Activated T-helper 17 cell treated with anti-CD3 and anti-CD28 coated beads, Interleukin-2, amount 50 U/mL, for 72 hours (primary cell): ENCODE results near the gene LRBA. TPM values are rescaled to one million over a fixed set of nuclear protein-coding genes. Genes with fewer than 3 reads are reported as not detected.
"Not testable (repeated sequence)": the region's sequence is repeated elsewhere in the genome, so short reads cannot be mapped to it uniquely, and the experiment has no call there.

Source experiments
- ATAC-seq: fragments of 150-1000 bp; cut with Tn5 transposase; replicated peaks from 2 replicates; pipeline ENCODE4 v1.10.0; 2021; ENCODE audit warnings: mild to moderate bottlenecking, moderate library complexity
- H3K27ac Mint-ChIP-seq: one replicate; pipeline ENCODE4 v1.8.0; 2022; ENCODE audit warnings: mixed read lengths
- H3K27me3 Mint-ChIP-seq: one replicate; pipeline ENCODE4 v1.8.0; 2022; ENCODE audit warnings: mixed read lengths
- H3K36me3 Mint-ChIP-seq: one replicate; pipeline ENCODE4 v1.8.0; 2022; ENCODE audit warnings: low read depth, mild to moderate bottlenecking, mixed read lengths
- H3K4me1 Mint-ChIP-seq: one replicate; pipeline ENCODE4 v1.8.0; 2022; ENCODE audit warnings: mixed read lengths
- H3K4me3 Mint-ChIP-seq: one replicate; pipeline ENCODE4 v1.8.0; 2022; ENCODE audit warnings: mild to moderate bottlenecking, mixed read lengths
- H3K9me3 Mint-ChIP-seq: one replicate; pipeline ENCODE4 v1.8.0; 2022; ENCODE audit warnings: mixed read lengths
- total RNA-seq, 2 donors: library from RNA; stranded (reverse); gene quantifications; one replicate each; pipeline ENCODE4 v1.2.3, GENCODE V29; 2022

LRBA gene
- total RNA-seq, 2 donors from 2014 or later, result 65.2 to 83.4 TPM

- ATAC-seq, result no peak
- H3K36me3 Mint-ChIP-seq, result peaks cover 9% of the 10 kb centered on the region
- H3K4me1 Mint-ChIP-seq, result peaks cover 11% of the 10 kb centered on the region
- no peaks in the 10 kb centered on the region for H3K9me3 Mint-ChIP-seq
- H3K4me3 Mint-ChIP-seq, result no peak overlapping the region
- H3K27me3 Mint-ChIP-seq, result no peaks in the 10 kb centered on the region
- no peak overlapping the region for H3K27ac Mint-ChIP-seq
Measured at GRCh38 chr4:150695162-150695561, 319.9 kb downstream of the LRBA start.

GRCh38 chr4:150694438-150694837, 320.6 kb downstream of the LRBA start:
- ATAC-seq, result no peak
- Mint-ChIP-seq H3K4me3 (no peak overlapping the region), H3K36me3 (peaks cover 9% of the 10 kb centered on the region), H3K9me3 (no peaks in the 10 kb centered on the region), H3K27ac (no peak overlapping the region), H3K4me1 (peaks cover 11% of the 10 kb centered on the region), H3K27me3 (no peaks in the 10 kb centered on the region)

GRCh38 chr4:150683775-150684350, 331.2 kb downstream of the LRBA start:
- H3K27ac Mint-ChIP-seq, result no peak overlapping the region
- ATAC-seq, result no peak
- H3K4me1 Mint-ChIP-seq, result no peaks in the 10 kb centered on the region
- H3K27me3 Mint-ChIP-seq, result no peaks in the 10 kb centered on the region
- H3K36me3 Mint-ChIP-seq, result peaks cover 39% of the 10 kb centered on the region
- H3K9me3 Mint-ChIP-seq, result no peaks in the 10 kb centered on the region
- no peak overlapping the region for H3K4me3 Mint-ChIP-seq

- no peaks in the 10 kb centered on the region for H3K27me3 Mint-ChIP-seq
- ATAC-seq, result no peak
- peaks cover 44% of the 10 kb centered on the region for H3K36me3 Mint-ChIP-seq
- H3K4me1 Mint-ChIP-seq, result no peaks in the 10 kb centered on the region
- no peaks in the 10 kb centered on the region for H3K9me3 Mint-ChIP-seq
- H3K27ac Mint-ChIP-seq, result no peak overlapping the region
- H3K4me3 Mint-ChIP-seq, result no peak overlapping the region
Measured at GRCh38 chr4:150682126-150682525, 333.0 kb downstream of the LRBA start.

GRCh38 chr4:150681063-150681462, 334.0 kb downstream of the LRBA start:
- ATAC-seq, result no peak
- Mint-ChIP-seq H3K27ac (no peak overlapping the region), H3K27me3 (no peaks in the 10 kb centered on the region), H3K36me3 (peaks cover 51% of the 10 kb centered on the region), H3K4me1 (no peaks in the 10 kb centered on the region), H3K9me3 (no peaks in the 10 kb centered on the region), H3K4me3 (no peak overlapping the region)

- no peaks in the 10 kb centered on the region for H3K27me3 Mint-ChIP-seq
- H3K27ac Mint-ChIP-seq, result no peak overlapping the region
- H3K4me3 Mint-ChIP-seq, result no peak overlapping the region
- peaks cover 48% of the 10 kb centered on the region for H3K36me3 Mint-ChIP-seq
- H3K9me3 Mint-ChIP-seq, result no peaks in the 10 kb centered on the region
- no peaks in the 10 kb centered on the region for H3K4me1 Mint-ChIP-seq
- ATAC-seq, result no peak
Measured at GRCh38 chr4:150680651-150681050, 334.4 kb downstream of the LRBA start.

- no peaks in the 10 kb centered on the region for H3K4me1 Mint-ChIP-seq
- no peak overlapping the region for H3K4me3 Mint-ChIP-seq
- peaks cover 45% of the 10 kb centered on the region for H3K36me3 Mint-ChIP-seq
- ATAC-seq, result no peak
- no peak overlapping the region for H3K27ac Mint-ChIP-seq
- no peaks in the 10 kb centered on the region for H3K27me3 Mint-ChIP-seq
- H3K9me3 Mint-ChIP-seq, result no peaks in the 10 kb centered on the region
Measured at GRCh38 chr4:150679765-150680343, 335.2 kb downstream of the LRBA start.

- ATAC-seq, result no peak
- Mint-ChIP-seq H3K4me1 (no peaks in the 10 kb centered on the region), H3K27me3 (no peaks in the 10 kb centered on the region), H3K4me3 (no peak overlapping the region), H3K36me3 (peaks cover 43% of the 10 kb centered on the region), H3K9me3 (no peaks in the 10 kb centered on the region), H3K27ac (no peak overlapping the region)
Measured at GRCh38 chr4:150679018-150679764, 335.9 kb downstream of the LRBA start.

- Mint-ChIP-seq H3K9me3 (no peaks in the 10 kb centered on the region), H3K36me3 (peaks cover 26% of the 10 kb centered on the region), H3K4me1 (no peaks in the 10 kb centered on the region), H3K27me3 (no peaks in the 10 kb centered on the region), H3K27ac (no peak overlapping the region), H3K4me3 (no peak overlapping the region)
- no peak for ATAC-seq
Measured at GRCh38 chr4:150673793-150674192, 341.3 kb downstream of the LRBA start.

GRCh38 chr4:150668824-150669223, 346.3 kb downstream of the LRBA start:
- H3K27ac Mint-ChIP-seq, result no peak overlapping the region
- no peaks in the 10 kb centered on the region for H3K9me3 Mint-ChIP-seq
- peaks cover 24% of the 10 kb centered on the region for H3K36me3 Mint-ChIP-seq
- no peaks in the 10 kb centered on the region for H3K4me1 Mint-ChIP-seq
- H3K4me3 Mint-ChIP-seq, result no peak overlapping the region
- ATAC-seq, result no peak
- H3K27me3 Mint-ChIP-seq, result no peaks in the 10 kb centered on the region

GRCh38 chr4:150664935-150665334, 350.1 kb downstream of the LRBA start:
- H3K4me1 Mint-ChIP-seq, result no peaks in the 10 kb centered on the region
- no peaks in the 10 kb centered on the region for H3K27me3 Mint-ChIP-seq
- H3K4me3 Mint-ChIP-seq, result no peak overlapping the region
- H3K27ac Mint-ChIP-seq, result no peak overlapping the region
- peaks cover 33% of the 10 kb centered on the region for H3K36me3 Mint-ChIP-seq
- ATAC-seq, result no peak
- H3K9me3 Mint-ChIP-seq, result no peaks in the 10 kb centered on the region

GRCh38 chr4:150662686-150663085, 352.4 kb downstream of the LRBA start:
- H3K36me3 Mint-ChIP-seq, result peaks cover 25% of the 10 kb centered on the region
- ATAC-seq, result no peak

GRCh38 chr4:150661551-150661950, 353.5 kb downstream of the LRBA start:
- H3K4me1 Mint-ChIP-seq, H3K27me3 Mint-ChIP-seq, H3K9me3 Mint-ChIP-seq: not testable (repeated sequence)

More at GRCh38 chr4:150662686-150663085, 352.4 kb downstream of the LRBA start:
- Mint-ChIP-seq H3K27ac (no peak overlapping the region), H3K9me3 (no peaks in the 10 kb centered on the region), H3K4me1 (no peaks in the 10 kb centered on the region), H3K4me3 (no peak overlapping the region), H3K27me3 (no peaks in the 10 kb centered on the region)

GRCh38 chr4:150658258-150658657, 356.8 kb downstream of the LRBA start:
- not testable (repeated sequence) for H3K27me3 Mint-ChIP-seq, H3K27ac Mint-ChIP-seq, H3K4me3 Mint-ChIP-seq, ATAC-seq, H3K9me3 Mint-ChIP-seq, H3K4me1 Mint-ChIP-seq
- H3K36me3 Mint-ChIP-seq, result peaks cover 24% of the 10 kb centered on the region

More at GRCh38 chr4:150661551-150661950, 353.5 kb downstream of the LRBA start:
- ATAC-seq, H3K27ac Mint-ChIP-seq, H3K4me3 Mint-ChIP-seq: not testable (repeated sequence)
- H3K36me3 Mint-ChIP-seq, result peaks cover 29% of the 10 kb centered on the region

- Mint-ChIP-seq H3K9me3 (no peaks in the 10 kb centered on the region), H3K27ac (no peak overlapping the region), H3K4me3 (no peak overlapping the region), H3K27me3 (no peaks in the 10 kb centered on the region), H3K4me1 (no peaks in the 10 kb centered on the region), H3K36me3 (peaks cover 13% of the 10 kb centered on the region)
- ATAC-seq, result no peak
Measured at GRCh38 chr4:150656891-150657290, 358.2 kb downstream of the LRBA start.
